CD4-positive, CD25-positive, alpha-beta regulatory T cell (primary cell): ENCODE measurements around the gene DBH. TPM values are rescaled to one million over a fixed set of nuclear protein-coding genes. Genes with fewer than 3 reads are reported as not detected.
A peak's percentile ranks its signal among the peaks of the same experiment; 100 is the strongest.

Experiments used
- ATAC-seq, 2 donors: fragments of 150-1000 bp; cut with Tn5 transposase; one replicate each; pipeline ENCODE4 v1.10.0; 2021; ENCODE audit warnings: low read depth in 2 of 2, moderate number of reproducible peaks in 2 of 2, moderate library complexity in 1 of 2
- DNase-seq, 3 donors: peaks; one replicate each; pipeline versions ENCODE4 v3.0.0 to v3.0.0-alpha.2; 2012 to 2022; ENCODE audit warnings: mixed read lengths in 1 of 3
- H3K27ac ChIP-seq: one replicate; pipeline ENCODE4 v1.7.0; 2013; ENCODE audit warnings: mild to moderate bottlenecking, low read length; ENCODE audit not compliant: insufficient read depth, poor library complexity, severe bottlenecking
- H3K27me3 ChIP-seq: one replicate; pipeline ENCODE4 v1.7.0; 2013; ENCODE audit warnings: low read length; ENCODE audit not compliant: control insufficient read depth, insufficient read depth
- H3K36me3 ChIP-seq: one replicate; pipeline ENCODE4 v1.7.0; 2013; ENCODE audit warnings: mild to moderate bottlenecking, low read length, moderate library complexity; ENCODE audit not compliant: control insufficient read depth, insufficient read depth
- H3K4me1 ChIP-seq: 2 replicates; pipeline ENCODE4 v1.7.0; 2013; ENCODE audit warnings: mild to moderate bottlenecking, low read length; ENCODE audit not compliant: insufficient read depth, control insufficient read depth, poor library complexity, severe bottlenecking
- H3K4me3 ChIP-seq: one replicate; pipeline ENCODE4 v1.7.0; 2013; ENCODE audit warnings: low read depth, mild to moderate bottlenecking, low read length, moderate library complexity
- H3K9me3 ChIP-seq, 2 experiments: 1 replicate in 1 of 2; 2 replicates in 1 of 2; pipeline ENCODE4 v1.7.0; 2013; ENCODE audit warnings: low read length in 2 of 2, mild to moderate bottlenecking in 1 of 2, moderate library complexity in 1 of 2; ENCODE audit not compliant: control insufficient read depth in 2 of 2
- H3K27ac Mint-ChIP-seq, 3 donors: one replicate each; pipeline ENCODE4 v1.8.0; 2020 to 2022; ENCODE audit warnings: mild to moderate bottlenecking in 3 of 3, mixed read lengths in 3 of 3, moderate library complexity in 2 of 3
- H3K27me3 Mint-ChIP-seq: one replicate; pipeline ENCODE4 v1.8.0; 2022; ENCODE audit warnings: mild to moderate bottlenecking, mixed read lengths
- H3K36me3 Mint-ChIP-seq: one replicate; pipeline ENCODE4 v1.8.0; 2020; ENCODE audit warnings: mixed read lengths
- H3K4me1 Mint-ChIP-seq, 4 donors: one replicate each; pipeline ENCODE4 v1.8.0; 2020 to 2022; ENCODE audit warnings: mixed read lengths in 4 of 4, mild to moderate bottlenecking in 1 of 4
- H3K4me3 Mint-ChIP-seq, 4 donors: one replicate each; pipeline ENCODE4 v1.8.0; 2020 to 2022; ENCODE audit warnings: mild to moderate bottlenecking in 4 of 4, mixed read lengths in 4 of 4, moderate library complexity in 3 of 4
- H3K9me3 Mint-ChIP-seq, 7 donors: one replicate each; pipeline ENCODE4 v1.8.0; 2020 to 2022; ENCODE audit warnings: mixed read lengths in 7 of 7, mild to moderate bottlenecking in 3 of 7, moderate library complexity in 2 of 7
- polyA plus RNA-seq, 4 donors: library from polyadenylated mRNA; unstranded; fragments of 300-500 nt; fragmentation: Illumina TruSeq; gene quantifications; one replicate each; pipeline ENCODE4 v1.2.3, GENCODE V29; 2021
- total RNA-seq: library from RNA; stranded (reverse); gene quantifications from one replicate; pipeline ENCODE4 v1.2.3, GENCODE V29; 2022

Gene DBH
- total and polyA plus RNA-seq, 5 donors from 2014 or later: 0.12 TPM; not detected in 4

GRCh38 chr9:133666845-133667244, 30.7 kb downstream of the DBH start:
- H3K4me3 ChIP-seq: no peak overlapping the region
- no peaks in the 10 kb centered on the region for H3K36me3 Mint-ChIP-seq
- ATAC-seq: no peak
- peak overlapping the region in 2 of 3 donors; percentile 69 to 86 for H3K27ac Mint-ChIP-seq
- no peaks in the 10 kb centered on the region for H3K4me1 Mint-ChIP-seq
- no peaks in the 10 kb centered on the region for H3K4me1 ChIP-seq
- no peaks in the 10 kb centered on the region for H3K36me3 ChIP-seq
- no peaks in the 10 kb centered on the region for H3K9me3 Mint-ChIP-seq
- H3K27ac ChIP-seq: no peak overlapping the region
- DNase-seq: no peak
- H3K9me3 ChIP-seq: no peaks in the 10 kb centered on the region
- H3K27me3 ChIP-seq: no peaks in the 10 kb centered on the region
- H3K27me3 Mint-ChIP-seq: no peaks in the 10 kb centered on the region
- H3K4me3 Mint-ChIP-seq: peak overlapping the region in 1 of 4 donors; percentile 51

GRCh38 chr9:133667759-133668450, 31.7 kb downstream of the DBH start:
- H3K9me3 ChIP-seq: no peaks in the 10 kb centered on the region
- H3K36me3 ChIP-seq: no peaks in the 10 kb centered on the region
- H3K27me3 Mint-ChIP-seq: no peaks in the 10 kb centered on the region
- H3K27me3 ChIP-seq: no peaks in the 10 kb centered on the region
- H3K4me1 Mint-ChIP-seq: no peaks in the 10 kb centered on the region
- H3K27ac ChIP-seq: no peak overlapping the region
- H3K9me3 Mint-ChIP-seq: no peaks in the 10 kb centered on the region
- H3K36me3 Mint-ChIP-seq: no peaks in the 10 kb centered on the region
- DNase-seq (no peak), ATAC-seq (no peak)
- no peak overlapping the region for H3K4me3 Mint-ChIP-seq
- no peaks in the 10 kb centered on the region for H3K4me1 ChIP-seq
- H3K27ac Mint-ChIP-seq: peak overlapping the region; percentile 69 to 86 (median 76)
- no peak overlapping the region for H3K4me3 ChIP-seq

- Histone ChIP-seq H3K4me1 (no peaks in the 10 kb centered on the region), H3K4me3 (no peak overlapping the region), H3K36me3 (no peaks in the 10 kb centered on the region), H3K27me3 (no peaks in the 10 kb centered on the region), H3K9me3 (no peaks in the 10 kb centered on the region), H3K27ac (no peak overlapping the region)
- Mint-ChIP-seq H3K36me3 (no peaks in the 10 kb centered on the region), H3K4me1 (peaks cover 0 to 5% (median 2%) of the 10 kb centered on the region in 4 donors), H3K27me3 (no peaks in the 10 kb centered on the region), H3K9me3 (no peaks in the 10 kb centered on the region), H3K27ac (peak overlapping the region in 1 of 3 donors; percentile 73), H3K4me3 (no peak overlapping the region)
- no peak for DNase-seq
- no peak for ATAC-seq
Observed at GRCh38 chr9:133669182-133669801, 33.1 kb downstream of the DBH start.

DNA sequence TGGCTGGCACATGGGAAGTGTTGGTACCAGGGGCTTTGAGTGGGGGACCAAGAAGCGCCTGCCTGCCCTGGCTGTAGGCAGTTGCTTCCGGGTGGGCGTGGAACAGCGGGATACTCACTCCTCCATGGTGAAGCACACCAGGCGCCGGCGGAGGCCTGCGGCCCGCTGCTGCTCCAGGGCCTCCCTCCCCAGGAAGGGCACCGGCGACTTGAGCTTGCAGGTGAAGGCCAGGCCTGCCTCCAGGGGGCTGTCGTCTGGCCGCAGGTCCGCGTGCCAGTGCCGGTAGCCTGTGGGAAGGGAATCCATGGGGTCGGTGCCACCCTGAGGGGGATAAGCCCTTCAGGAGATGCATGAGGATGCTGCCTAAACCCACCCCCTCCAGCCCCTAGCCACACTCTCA, 34.3 kb downstream of the DBH start:
- Histone ChIP-seq H3K9me3 (no peaks in the 10 kb centered on the region), H3K4me3 (no peak overlapping the region), H3K27ac (no peak overlapping the region), H3K27me3 (no peaks in the 10 kb centered on the region), H3K36me3 (no peaks in the 10 kb centered on the region), H3K4me1 (peaks cover under 1% of the 10 kb centered on the region)
- DNase-seq (no peak), ATAC-seq (no peak)
- Mint-ChIP-seq H3K27ac (no peak overlapping the region), H3K36me3 (peaks cover 4% of the 10 kb centered on the region), H3K4me3 (no peak overlapping the region), H3K27me3 (no peaks in the 10 kb centered on the region), H3K9me3 (peaks cover 0 to 1% (median 0%) of the 10 kb centered on the region in 7 donors), H3K4me1 (peaks cover 0 to 12% (median 8%) of the 10 kb centered on the region in 4 donors)

DNA sequence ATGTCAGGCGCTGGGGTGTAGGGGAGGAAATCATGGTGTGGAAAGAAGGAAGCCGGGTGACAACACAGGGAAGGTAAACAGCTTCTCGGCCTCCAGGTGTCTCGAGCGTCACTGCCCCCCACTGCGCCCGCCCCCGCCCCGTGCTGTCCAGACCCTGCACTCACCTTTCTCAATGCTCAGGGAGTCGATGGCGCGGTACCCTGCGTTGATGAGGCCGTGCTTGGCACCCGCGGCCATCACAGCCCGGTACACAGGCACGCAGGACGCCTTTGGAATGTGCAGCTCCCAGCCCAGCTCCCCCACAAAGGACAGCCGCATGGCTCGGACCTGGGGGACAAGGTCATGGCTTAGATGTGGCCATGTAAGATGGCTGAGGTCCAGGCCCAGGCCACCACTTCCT, 35.2 kb downstream of the DBH start:
- no peak for DNase-seq
- Histone ChIP-seq H3K4me3 (no peak overlapping the region), H3K27me3 (no peaks in the 10 kb centered on the region), H3K27ac (no peak overlapping the region), H3K9me3 (no peaks in the 10 kb centered on the region), H3K36me3 (no peaks in the 10 kb centered on the region), H3K4me1 (peaks cover 9% of the 10 kb centered on the region)
- H3K4me3 Mint-ChIP-seq: no peak overlapping the region
- peaks cover 0 to 1% (median 0%) of the 10 kb centered on the region in 7 donors for H3K9me3 Mint-ChIP-seq
- H3K36me3 Mint-ChIP-seq: peaks cover 4% of the 10 kb centered on the region
- H3K4me1 Mint-ChIP-seq: peaks cover 0 to 21% (median 14%) of the 10 kb centered on the region in 4 donors
- no peaks in the 10 kb centered on the region for H3K27me3 Mint-ChIP-seq
- peak overlapping the region in 1 of 3 donors; percentile 42 for H3K27ac Mint-ChIP-seq
- no peak for ATAC-seq

- no peak for ATAC-seq
- Mint-ChIP-seq H3K27me3 (no peaks in the 10 kb centered on the region), H3K4me3 (no peak overlapping the region), H3K9me3 (peaks cover 0 to 1% (median 0%) of the 10 kb centered on the region in 7 donors), H3K4me1 (peaks cover 0 to 34% (median 24%) of the 10 kb centered on the region in 4 donors), H3K27ac (peak overlapping the region in 1 of 3 donors; percentile 67), H3K36me3 (peaks cover 4% of the 10 kb centered on the region)
- Histone ChIP-seq H3K9me3 (no peaks in the 10 kb centered on the region), H3K4me1 (peaks cover 22% of the 10 kb centered on the region), H3K4me3 (no peak overlapping the region), H3K27ac (no peak overlapping the region), H3K27me3 (no peaks in the 10 kb centered on the region), H3K36me3 (no peaks in the 10 kb centered on the region)
- DNase-seq: no peak
Observed at GRCh38 chr9:133672503-133673257, 36.5 kb downstream of the DBH start.

DNA sequence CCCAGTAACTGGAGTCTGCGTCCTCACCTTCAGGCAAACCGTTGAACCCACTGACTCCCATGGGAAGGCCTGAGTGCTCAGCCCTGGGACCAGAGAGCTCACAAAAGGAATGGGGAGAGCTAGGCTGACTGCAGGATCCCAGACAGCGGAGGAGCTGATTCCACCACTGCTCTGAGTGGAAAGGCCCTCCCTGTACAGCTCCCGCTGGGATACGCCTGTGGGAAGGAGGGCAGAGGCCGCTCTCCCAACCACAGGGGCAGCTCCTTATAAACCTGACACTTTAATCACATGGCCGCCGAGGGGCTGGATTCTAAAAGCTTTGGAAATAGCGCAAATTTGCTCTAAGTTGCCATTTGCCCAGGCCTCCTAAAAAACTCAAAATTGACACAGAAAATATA, 37.1 kb downstream of the DBH start:
- no peak overlapping the region for H3K27ac Mint-ChIP-seq

More for the DNA sequence above, 37.1 kb downstream of the DBH start:
- peaks cover 0 to 37% (median 25%) of the 10 kb centered on the region in 4 donors for H3K4me1 Mint-ChIP-seq
- DNase-seq: no peak
- Histone ChIP-seq H3K4me3 (no peak overlapping the region), H3K27me3 (no peaks in the 10 kb centered on the region), H3K9me3 (no peaks in the 10 kb centered on the region), H3K4me1 (peaks cover 28% of the 10 kb centered on the region), H3K36me3 (no peaks in the 10 kb centered on the region), H3K27ac (no peak overlapping the region)
- no peak for ATAC-seq
- H3K27me3 Mint-ChIP-seq: no peaks in the 10 kb centered on the region
- no peak overlapping the region for H3K4me3 Mint-ChIP-seq
- H3K36me3 Mint-ChIP-seq: peaks cover 4% of the 10 kb centered on the region
- H3K9me3 Mint-ChIP-seq: peaks cover 0 to 1% (median 0%) of the 10 kb centered on the region in 7 donors
